Hepatocyte (in vitro differentiated cells): ENCODE data around the gene KLC1.

Source experiments
- EZH2 ChIP-seq: fragments of 200-600 bp; sonication (generic); IDR thresholded peaks from 2 replicates; pipeline ENCODE4 v1.6.1; 2016; ENCODE audit warnings: antibody characterized with exemption, mild to moderate bottlenecking, borderline replicate concordance
- TF ChIP-seq, protein P1 (sequence below): fragments of 200-600 bp; sonication (generic); IDR thresholded peaks from 2 replicates; pipeline ENCODE4 v1.5.1; 2016; ENCODE audit warnings: antibody characterized with exemption, mild to moderate bottlenecking; ENCODE audit not compliant: poor library complexity

DNA sequence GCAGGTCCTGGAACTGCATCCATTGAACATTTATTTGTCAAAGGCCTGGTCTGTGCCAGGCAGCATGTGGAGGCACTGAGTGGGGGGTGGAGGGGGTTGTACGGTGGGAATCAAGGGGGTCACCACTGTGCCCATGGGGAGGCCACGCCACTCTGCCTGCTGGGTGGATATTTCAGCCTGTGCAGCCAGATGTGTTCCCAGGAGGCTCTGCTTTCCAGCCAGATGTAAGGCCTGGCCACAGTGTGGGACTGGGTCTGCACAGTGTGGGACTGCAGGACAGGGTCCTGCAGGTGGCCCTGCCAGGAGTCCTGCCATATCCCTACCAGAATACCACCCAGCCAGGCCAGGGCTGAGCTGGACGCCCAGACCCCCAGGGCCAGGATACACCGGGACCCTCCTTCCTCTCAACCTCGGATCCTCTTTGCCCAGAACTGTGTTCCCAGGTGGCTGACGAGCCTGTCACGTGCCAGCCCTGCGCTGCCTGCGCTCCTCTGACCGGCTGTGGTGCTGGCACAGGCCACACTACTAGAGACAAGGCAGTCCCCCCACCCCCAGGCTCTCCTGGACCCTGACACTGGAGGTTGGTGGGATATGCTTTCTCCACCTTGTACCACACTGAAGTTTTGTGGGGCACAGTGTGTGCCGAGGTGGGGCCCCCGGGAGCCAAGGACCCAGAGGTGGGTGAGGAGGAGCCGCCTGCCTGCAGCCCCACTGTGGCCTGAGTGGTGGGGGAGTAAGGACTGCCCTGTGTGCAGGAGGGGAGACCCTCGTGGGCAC lies 68.8 kb downstream of the KLC1 start:
- no peak for TF ChIP-seq EZH2
- TF ChIP-seq, protein P1, sequence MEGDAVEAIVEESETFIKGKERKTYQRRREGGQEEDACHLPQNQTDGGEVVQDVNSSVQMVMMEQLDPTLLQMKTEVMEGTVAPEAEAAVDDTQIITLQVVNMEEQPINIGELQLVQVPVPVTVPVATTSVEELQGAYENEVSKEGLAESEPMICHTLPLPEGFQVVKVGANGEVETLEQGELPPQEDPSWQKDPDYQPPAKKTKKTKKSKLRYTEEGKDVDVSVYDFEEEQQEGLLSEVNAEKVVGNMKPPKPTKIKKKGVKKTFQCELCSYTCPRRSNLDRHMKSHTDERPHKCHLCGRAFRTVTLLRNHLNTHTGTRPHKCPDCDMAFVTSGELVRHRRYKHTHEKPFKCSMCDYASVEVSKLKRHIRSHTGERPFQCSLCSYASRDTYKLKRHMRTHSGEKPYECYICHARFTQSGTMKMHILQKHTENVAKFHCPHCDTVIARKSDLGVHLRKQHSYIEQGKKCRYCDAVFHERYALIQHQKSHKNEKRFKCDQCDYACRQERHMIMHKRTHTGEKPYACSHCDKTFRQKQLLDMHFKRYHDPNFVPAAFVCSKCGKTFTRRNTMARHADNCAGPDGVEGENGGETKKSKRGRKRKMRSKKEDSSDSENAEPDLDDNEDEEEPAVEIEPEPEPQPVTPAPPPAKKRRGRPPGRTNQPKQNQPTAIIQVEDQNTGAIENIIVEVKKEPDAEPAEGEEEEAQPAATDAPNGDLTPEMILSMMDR = no peak
